ENCODE results near the gene JSRP1.
A peak's percentile ranks its signal among the peaks of the same experiment; 100 is the strongest.

- TF ChIP-seq POLR2A (IDR thresholded peaks at IDR 0.05; ENCODE audit: low read depth, low read length) (no peak), POLR2AphosphoS5 (IDR thresholded peaks at IDR 0.05; ENCODE audit: low read depth, low read length) (peak; percentile 8; the same call in 1 of the 2 replicates)
Measured at GRCh38 chr19:2249880-2250765, 6.1 kb downstream of the JSRP1 start.
